ENCODE data around the gene CLDN9. TPM values are rescaled to one million over a fixed set of nuclear protein-coding genes. Genes with fewer than 3 reads are reported as not detected.
A peak's percentile ranks its signal among the peaks of the same experiment; 100 is the strongest.

CLDN9 gene
- total and polyA plus RNA-seq, 5 donors from 2014 or later = not detected

DNA sequence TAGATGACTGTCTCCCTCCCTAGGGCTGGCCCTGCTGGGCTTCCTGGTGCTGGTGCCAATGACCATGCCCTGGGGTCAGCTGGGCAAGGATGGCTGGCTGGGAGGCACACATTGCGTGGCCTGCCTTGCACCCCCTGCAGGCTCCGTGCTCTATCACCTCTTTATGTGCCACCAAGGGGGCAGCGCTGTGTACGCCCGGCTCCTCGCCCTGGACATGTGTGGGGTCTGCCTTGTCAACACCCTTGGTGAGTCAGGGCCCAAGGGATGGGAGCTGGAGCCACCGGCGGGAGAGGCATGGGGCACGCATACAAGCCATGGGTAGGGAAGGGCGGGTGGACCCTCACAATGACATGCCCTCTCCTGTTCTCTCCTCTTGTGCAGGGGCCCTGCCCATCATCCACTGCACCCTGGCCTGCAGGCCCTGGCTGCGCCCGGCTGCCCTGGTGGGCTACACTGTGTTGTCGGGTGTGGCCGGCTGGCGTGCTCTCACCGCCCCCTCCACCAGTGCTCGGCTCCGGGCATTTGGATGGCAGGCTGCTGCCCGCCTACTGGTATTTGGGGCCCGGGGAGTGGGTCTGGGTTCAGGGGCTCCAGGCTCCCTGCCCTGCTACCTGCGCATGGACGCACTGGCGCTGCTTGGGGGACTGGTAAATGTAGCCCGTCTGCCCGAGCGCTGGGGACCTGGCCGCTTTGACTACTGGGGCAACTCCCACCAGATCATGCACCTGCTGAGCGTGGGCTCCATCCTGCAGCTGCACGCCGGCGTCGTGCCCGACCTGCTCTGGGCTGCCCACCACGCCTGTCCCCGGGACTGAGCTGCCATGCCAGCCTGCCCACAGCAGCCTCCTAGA, 41.4 kb upstream of the CLDN9 start:
- peaks cover 22% of the 10 kb centered on the region for H3K27me3 Mint-ChIP-seq

DNA sequence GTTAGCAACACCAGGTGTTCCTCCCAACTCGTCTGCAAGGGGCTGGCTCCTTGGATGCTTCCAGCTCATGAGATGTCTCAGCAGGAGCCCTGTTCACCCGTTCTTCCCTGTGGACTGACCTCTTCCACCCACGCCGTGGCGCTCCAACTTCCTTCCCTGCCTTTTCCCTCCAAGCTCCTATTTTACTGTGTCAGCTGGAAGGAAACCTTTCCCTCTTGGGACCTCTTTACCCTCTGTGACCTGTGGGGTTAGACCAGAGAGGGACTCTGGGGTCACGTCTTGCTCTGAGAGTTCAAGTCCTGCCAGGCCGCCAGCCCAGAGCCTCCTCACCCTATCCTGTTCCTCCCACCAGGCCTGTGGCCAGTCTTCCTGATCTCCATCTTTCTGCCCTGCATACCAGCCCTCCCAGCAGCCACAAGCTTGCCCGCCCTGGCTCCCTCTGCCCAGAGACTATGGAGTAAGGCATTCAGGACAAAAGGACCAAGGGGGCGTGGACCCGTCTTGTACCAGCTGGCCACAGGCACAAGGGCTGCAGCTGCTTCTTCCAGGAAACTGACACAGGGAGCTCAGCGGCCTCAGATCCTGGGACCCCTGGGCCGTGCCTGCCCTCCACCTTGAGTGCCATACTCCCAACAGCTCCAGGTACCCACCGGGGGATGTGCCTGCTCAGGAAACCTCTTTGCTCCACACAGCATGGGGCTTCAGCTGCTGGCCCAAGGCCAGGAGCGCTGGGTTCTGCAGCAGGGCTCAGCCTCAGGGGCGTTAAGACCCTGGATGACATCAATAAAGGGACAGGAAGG, 40.5 kb upstream of the CLDN9 start:
- H3K9me3 ChIP-seq (ENCODE audit: control insufficient read depth in 2 of 2, low read length in 2 of 2) = no peaks in the 10 kb centered on the region
- peak overlapping the region in 1 of 4 donors; percentile 81 for H3K4me3 Mint-ChIP-seq
- H3K4me1 ChIP-seq (ENCODE audit: control insufficient read depth, insufficient read depth, low read length, poor library complexity, severe bottlenecking) = peaks cover 31% of the 10 kb centered on the region
- H3K36me3 Mint-ChIP-seq = no peaks in the 10 kb centered on the region
- no peaks in the 10 kb centered on the region for H3K27me3 ChIP-seq (ENCODE audit: control insufficient read depth, insufficient read depth, low read length)
- peaks cover 0 to 1% (median 0%) of the 10 kb centered on the region in 7 donors for H3K9me3 Mint-ChIP-seq
- H3K36me3 ChIP-seq (ENCODE audit: control insufficient read depth, insufficient read depth, low read length) = no peaks in the 10 kb centered on the region
- H3K27ac Mint-ChIP-seq = no peak overlapping the region
- peaks cover 22% of the 10 kb centered on the region for H3K27me3 Mint-ChIP-seq
- H3K4me1 Mint-ChIP-seq = peaks cover 0 to 28% (median 4%) of the 10 kb centered on the region in 4 donors
- no peak overlapping the region for H3K27ac ChIP-seq (ENCODE audit: insufficient read depth, low read length, poor library complexity, severe bottlenecking)
- DNase-seq (no peak), ATAC-seq (ENCODE audit: low read depth in 2 of 2) (no peak)
- H3K4me3 ChIP-seq (ENCODE audit: low read depth, low read length) = no peak overlapping the region

More for the DNA sequence above, 41.4 kb upstream of the CLDN9 start:
- DNase-seq (no peak), ATAC-seq (ENCODE audit: low read depth in 2 of 2) (no peak)
- no peaks in the 10 kb centered on the region for H3K27me3 ChIP-seq (ENCODE audit: control insufficient read depth, insufficient read depth, low read length)
- H3K9me3 ChIP-seq (ENCODE audit: control insufficient read depth in 2 of 2, low read length in 2 of 2) = no peaks in the 10 kb centered on the region
- no peaks in the 10 kb centered on the region for H3K36me3 ChIP-seq (ENCODE audit: control insufficient read depth, insufficient read depth, low read length)
- peaks cover 39% of the 10 kb centered on the region for H3K4me1 ChIP-seq (ENCODE audit: control insufficient read depth, insufficient read depth, low read length, poor library complexity, severe bottlenecking)
- H3K4me3 ChIP-seq (ENCODE audit: low read depth, low read length) = no peak overlapping the region
- Mint-ChIP-seq H3K36me3 (no peaks in the 10 kb centered on the region), H3K4me1 (peaks cover 0 to 28% (median 4%) of the 10 kb centered on the region in 4 donors), H3K27ac (no peak overlapping the region), H3K9me3 (peaks cover 0 to 1% (median 0%) of the 10 kb centered on the region in 7 donors), H3K4me3 (peak overlapping the region; percentile 72 to 86 (median 78))
- no peak overlapping the region for H3K27ac ChIP-seq (ENCODE audit: insufficient read depth, low read length, poor library complexity, severe bottlenecking)

DNA sequence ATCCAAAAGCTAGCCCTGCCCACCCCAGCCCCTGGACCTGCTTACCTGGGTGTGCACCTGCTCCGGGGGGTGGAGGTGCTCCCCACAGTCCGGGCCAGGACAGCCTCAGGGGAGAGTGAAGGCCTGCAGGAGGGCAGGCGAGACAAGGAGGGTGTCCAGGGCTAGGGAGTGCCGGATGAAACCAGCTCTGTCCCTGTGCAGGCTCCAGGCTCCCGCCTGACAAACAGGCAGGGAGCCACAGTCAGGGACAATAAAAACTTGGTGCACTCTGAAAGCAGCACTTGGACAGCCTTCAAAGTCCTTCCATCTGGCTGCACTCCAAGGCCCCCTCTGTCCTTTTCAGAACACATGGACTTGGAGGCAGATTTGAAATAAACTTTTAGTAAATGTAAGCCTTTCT, 39.6 kb upstream of the CLDN9 start:
- no peak for DNase-seq
- H3K27ac ChIP-seq (ENCODE audit: insufficient read depth, low read length, poor library complexity, severe bottlenecking) = no peak overlapping the region
- no peak overlapping the region for H3K27ac Mint-ChIP-seq
- H3K9me3 Mint-ChIP-seq = peaks cover 0 to 1% (median 0%) of the 10 kb centered on the region in 7 donors
- H3K4me3 ChIP-seq (ENCODE audit: low read depth, low read length) = no peak overlapping the region
- H3K4me3 Mint-ChIP-seq = peak overlapping the region in 1 of 4 donors; percentile 12
- peaks cover 19% of the 10 kb centered on the region for H3K27me3 Mint-ChIP-seq
- no peaks in the 10 kb centered on the region for H3K27me3 ChIP-seq (ENCODE audit: control insufficient read depth, insufficient read depth, low read length)
- no peaks in the 10 kb centered on the region for H3K36me3 Mint-ChIP-seq
- no peak for ATAC-seq (ENCODE audit: low read depth in 2 of 2)
- H3K4me1 ChIP-seq (ENCODE audit: control insufficient read depth, insufficient read depth, low read length, poor library complexity, severe bottlenecking) = peaks cover 22% of the 10 kb centered on the region
- H3K4me1 Mint-ChIP-seq = peaks cover 0 to 23% (median 4%) of the 10 kb centered on the region in 4 donors
- no peaks in the 10 kb centered on the region for H3K36me3 ChIP-seq (ENCODE audit: control insufficient read depth, insufficient read depth, low read length)
- no peaks in the 10 kb centered on the region for H3K9me3 ChIP-seq (ENCODE audit: control insufficient read depth in 2 of 2, low read length in 2 of 2)

DNA sequence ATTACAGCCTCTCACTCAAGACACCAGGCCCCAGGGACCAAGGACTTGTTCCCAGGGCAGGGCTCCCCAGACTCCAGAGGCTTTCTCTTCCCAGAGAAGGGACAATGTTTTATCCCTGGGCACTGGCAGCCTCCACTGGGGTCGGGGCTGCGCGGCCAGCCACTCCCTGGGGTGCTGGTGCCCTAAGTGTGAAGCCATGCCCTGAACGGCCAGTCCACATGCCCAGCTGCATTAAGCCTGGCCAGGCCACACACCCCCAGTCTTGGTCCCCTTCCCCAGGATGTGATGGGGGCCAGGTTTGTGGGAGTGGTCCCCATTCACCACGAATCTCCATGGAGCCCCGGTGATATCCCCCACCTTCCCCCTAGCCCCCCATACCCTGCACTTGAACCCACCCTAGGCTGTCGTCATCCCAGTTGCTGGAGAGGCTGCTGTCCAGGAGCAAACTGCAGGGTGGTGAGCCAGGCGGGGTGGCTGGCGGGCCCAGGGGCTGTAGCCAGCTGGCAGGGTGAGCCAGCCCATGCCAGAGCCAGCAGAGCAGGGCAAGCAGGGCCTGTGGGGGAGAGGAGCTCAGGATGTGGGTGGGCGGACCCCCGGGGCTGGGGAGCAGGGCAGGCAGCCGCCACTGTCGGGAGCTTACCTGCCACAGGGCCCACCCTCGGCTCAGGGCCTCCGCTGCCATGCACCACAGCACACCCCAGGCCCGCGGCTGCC, 39.0 kb upstream of the CLDN9 start:
- Histone ChIP-seq H3K27me3 (ENCODE audit: control insufficient read depth, insufficient read depth, low read length) (no peaks in the 10 kb centered on the region), H3K4me3 (ENCODE audit: low read depth, low read length) (no peak overlapping the region), H3K27ac (ENCODE audit: insufficient read depth, low read length, poor library complexity, severe bottlenecking) (no peak overlapping the region), H3K36me3 (ENCODE audit: control insufficient read depth, insufficient read depth, low read length) (no peaks in the 10 kb centered on the region), H3K4me1 (ENCODE audit: control insufficient read depth, insufficient read depth, low read length, poor library complexity, severe bottlenecking) (peaks cover 15% of the 10 kb centered on the region), H3K9me3 (ENCODE audit: control insufficient read depth in 2 of 2, low read length in 2 of 2) (no peaks in the 10 kb centered on the region)
- H3K27ac Mint-ChIP-seq = no peak overlapping the region
- peak overlapping the region in 1 of 4 donors; percentile 12 for H3K4me3 Mint-ChIP-seq
- peaks cover 0 to 16% (median 0%) of the 10 kb centered on the region in 4 donors for H3K4me1 Mint-ChIP-seq
- no peaks in the 10 kb centered on the region for H3K36me3 Mint-ChIP-seq
- no peak for ATAC-seq (ENCODE audit: low read depth in 2 of 2)
- no peak for DNase-seq
- peaks cover 13% of the 10 kb centered on the region for H3K27me3 Mint-ChIP-seq
- no peaks in the 10 kb centered on the region for H3K9me3 Mint-ChIP-seq

DNA sequence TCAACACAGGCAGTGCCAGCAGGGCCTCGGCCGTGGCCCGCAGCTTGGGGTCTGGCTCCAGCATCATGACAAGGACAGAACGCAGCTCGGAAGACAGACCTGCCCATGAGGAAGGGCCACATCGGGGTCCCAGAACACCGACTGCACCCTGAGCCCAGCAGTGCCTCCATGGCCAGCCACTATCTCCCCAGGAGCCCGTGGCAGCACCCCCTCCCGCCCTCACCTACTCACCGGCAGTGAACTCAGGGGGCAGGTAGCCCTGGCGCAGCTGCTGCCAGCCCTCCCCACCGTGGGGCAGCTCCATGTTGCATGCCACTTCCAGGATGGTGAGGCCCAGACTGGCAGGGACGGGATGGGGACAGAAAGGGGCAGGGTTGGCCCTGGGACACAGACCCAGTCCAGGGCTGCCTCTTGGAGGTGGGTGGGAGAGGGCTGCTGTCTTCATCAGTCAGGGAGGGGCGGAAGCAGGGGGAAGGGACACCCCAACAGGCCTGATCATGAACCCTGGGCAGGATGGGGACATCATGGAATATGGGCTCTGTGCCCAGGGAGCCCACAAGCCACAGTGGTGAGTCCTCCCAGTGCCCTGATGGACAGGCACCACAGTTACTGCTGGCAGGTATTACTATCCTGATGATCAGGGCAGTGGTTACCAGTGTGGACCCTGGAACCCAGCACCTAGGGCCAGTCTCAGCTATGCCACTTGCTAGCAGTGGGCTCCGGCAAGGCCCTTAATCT, 38.2 kb upstream of the CLDN9 start:
- peaks cover 16% of the 10 kb centered on the region for H3K4me1 ChIP-seq (ENCODE audit: control insufficient read depth, insufficient read depth, low read length, poor library complexity, severe bottlenecking)
- Mint-ChIP-seq H3K36me3 (no peaks in the 10 kb centered on the region), H3K9me3 (no peaks in the 10 kb centered on the region), H3K4me1 (peaks cover 0 to 15% (median 0%) of the 10 kb centered on the region in 4 donors), H3K27ac (no peak overlapping the region), H3K4me3 (no peak overlapping the region), H3K27me3 (peaks cover 11% of the 10 kb centered on the region)
- no peak overlapping the region for H3K4me3 ChIP-seq (ENCODE audit: low read depth, low read length)
- DNase-seq (no peak), ATAC-seq (ENCODE audit: low read depth in 2 of 2) (no peak)
- no peaks in the 10 kb centered on the region for H3K36me3 ChIP-seq (ENCODE audit: control insufficient read depth, insufficient read depth, low read length)
- H3K9me3 ChIP-seq (ENCODE audit: control insufficient read depth in 2 of 2, low read length in 2 of 2) = no peaks in the 10 kb centered on the region
- no peaks in the 10 kb centered on the region for H3K27me3 ChIP-seq (ENCODE audit: control insufficient read depth, insufficient read depth, low read length)
- no peak overlapping the region for H3K27ac ChIP-seq (ENCODE audit: insufficient read depth, low read length, poor library complexity, severe bottlenecking)

DNA sequence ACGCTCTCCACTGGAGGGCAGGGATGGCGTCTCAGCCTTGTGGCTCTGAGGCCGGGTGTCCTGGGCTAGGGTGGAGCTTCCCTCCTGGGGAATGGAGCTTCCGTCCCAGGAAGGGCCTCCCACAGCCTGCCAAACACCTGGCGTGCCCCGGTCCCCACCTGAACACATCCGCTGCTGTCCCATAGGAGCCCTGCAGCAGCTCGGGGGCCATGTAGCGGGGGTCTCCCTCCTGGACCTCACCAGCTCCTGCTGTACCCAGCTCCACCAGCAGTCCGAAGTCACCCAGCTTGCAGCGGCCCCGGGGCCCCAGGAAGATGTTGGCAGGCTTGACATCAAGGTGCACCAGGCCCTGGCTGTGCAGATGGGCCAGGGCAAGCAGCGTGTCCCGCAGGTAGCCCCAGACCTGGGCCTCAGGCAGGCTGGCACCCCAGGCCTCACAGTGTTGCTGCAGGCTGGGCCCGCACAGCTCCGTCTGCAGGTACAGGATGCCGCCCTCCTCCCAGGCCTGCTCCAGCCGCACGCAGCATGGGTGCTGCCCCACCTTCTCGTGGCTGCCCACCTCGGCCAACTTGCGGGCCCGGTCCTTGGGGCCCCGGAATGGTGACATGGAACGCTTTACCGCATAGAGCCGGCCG, 37.4 kb upstream of the CLDN9 start:
- Mint-ChIP-seq H3K27ac (no peak overlapping the region), H3K27me3 (peaks cover 11% of the 10 kb centered on the region), H3K4me3 (no peak overlapping the region), H3K4me1 (peaks cover 0 to 14% (median 0%) of the 10 kb centered on the region in 4 donors), H3K9me3 (no peaks in the 10 kb centered on the region), H3K36me3 (no peaks in the 10 kb centered on the region)
- H3K36me3 ChIP-seq (ENCODE audit: control insufficient read depth, insufficient read depth, low read length) = no peaks in the 10 kb centered on the region
- no peak overlapping the region for H3K4me3 ChIP-seq (ENCODE audit: low read depth, low read length)
- ATAC-seq (ENCODE audit: low read depth in 2 of 2) (no peak), DNase-seq (no peak)
- H3K27me3 ChIP-seq (ENCODE audit: control insufficient read depth, insufficient read depth, low read length) = no peaks in the 10 kb centered on the region
- no peak overlapping the region for H3K27ac ChIP-seq (ENCODE audit: insufficient read depth, low read length, poor library complexity, severe bottlenecking)
- no peaks in the 10 kb centered on the region for H3K9me3 ChIP-seq (ENCODE audit: control insufficient read depth in 2 of 2, low read length in 2 of 2)
- H3K4me1 ChIP-seq (ENCODE audit: control insufficient read depth, insufficient read depth, low read length, poor library complexity, severe bottlenecking) = peaks cover 15% of the 10 kb centered on the region
